GM19238 (cell line): Measurements from ENCODE around the gene FGD5.

Source experiments
- DNase-seq: peaks from one replicate; pipeline ENCODE4 v3.0.0; 2011; ENCODE audit warnings: low spot score; ENCODE audit not compliant: insufficient read length

The FGD5 gene

GRCh38 chr3:14922863-14923262 is 104.1 kb downstream of the FGD5 start:
- DNase-seq = no peak

- no peak for DNase-seq
Observed at GRCh38 chr3:14923476-14923875, 104.7 kb downstream of the FGD5 start.

GRCh38 chr3:14925729-14926591 is 107.2 kb downstream of the FGD5 start:
- DNase-seq = no peak

- DNase-seq = no peak
Observed at GRCh38 chr3:14926592-14926991, 107.8 kb downstream of the FGD5 start.

GRCh38 chr3:14927308-14927707 is 108.5 kb downstream of the FGD5 start:
- DNase-seq = no peak

GRCh38 chr3:14929310-14930074 is 110.7 kb downstream of the FGD5 start:
- DNase-seq = no peak

- no peak for DNase-seq
Observed at GRCh38 chr3:14933820-14934425, 115.2 kb downstream of the FGD5 start.

- no peak for DNase-seq
Observed at GRCh38 chr3:14935592-14936345, 117.0 kb downstream of the FGD5 start.

GRCh38 chr3:14938954-14939353 is 120.2 kb downstream of the FGD5 start:
- no peak for DNase-seq

- DNase-seq = no peak
Observed at GRCh38 chr3:14941871-14942270, 123.1 kb downstream of the FGD5 start.

GRCh38 chr3:14943042-14943441 is 124.3 kb downstream of the FGD5 start:
- DNase-seq = peak; percentile 30

- DNase-seq = no peak
Observed at GRCh38 chr3:14946236-14946635, 127.5 kb downstream of the FGD5 start.

GRCh38 chr3:14946739-14947099 is 128.0 kb downstream of the FGD5 start:
- DNase-seq = no peak

- DNase-seq = peak; percentile 85
Observed at GRCh38 chr3:14947100-14947885, 128.5 kb downstream of the FGD5 start, which contains the start of gene NR2C2. Gene NR2C2, plus strand, starts transcription at chr3:14947583. Its CDS starts 56,332 bp downstream, at chr3:15003915.

GRCh38 chr3:14947886-14948608 is 129.3 kb downstream of the FGD5 start:
- DNase-seq = peak; percentile 97

GRCh38 chr3:14948609-14949038 is 129.9 kb downstream of the FGD5 start:
- no peak for DNase-seq

GRCh38 chr3:14949126-14949525 is 130.4 kb downstream of the FGD5 start:
- DNase-seq = no peak

GRCh38 chr3:14950274-14950673 is 131.5 kb downstream of the FGD5 start:
- DNase-seq = no peak

GRCh38 chr3:14957153-14957552 is 138.4 kb downstream of the FGD5 start:
- DNase-seq = no peak

- no peak for DNase-seq
Observed at GRCh38 chr3:14957925-14958324, 139.2 kb downstream of the FGD5 start.
